ENCODE data around the gene ZBTB32.
"Not testable (repeated sequence)": the region's sequence is repeated elsewhere in the genome, so short reads cannot be mapped to it uniquely, and the experiment has no call there.

The ZBTB32 gene

GRCh38 chr19:35721374-35721773, 17.0 kb downstream of the ZBTB32 start:
- no peak for DNase-seq

GRCh38 chr19:35722461-35722860, 18.1 kb downstream of the ZBTB32 start:
- DNase-seq: no peak

DNA sequence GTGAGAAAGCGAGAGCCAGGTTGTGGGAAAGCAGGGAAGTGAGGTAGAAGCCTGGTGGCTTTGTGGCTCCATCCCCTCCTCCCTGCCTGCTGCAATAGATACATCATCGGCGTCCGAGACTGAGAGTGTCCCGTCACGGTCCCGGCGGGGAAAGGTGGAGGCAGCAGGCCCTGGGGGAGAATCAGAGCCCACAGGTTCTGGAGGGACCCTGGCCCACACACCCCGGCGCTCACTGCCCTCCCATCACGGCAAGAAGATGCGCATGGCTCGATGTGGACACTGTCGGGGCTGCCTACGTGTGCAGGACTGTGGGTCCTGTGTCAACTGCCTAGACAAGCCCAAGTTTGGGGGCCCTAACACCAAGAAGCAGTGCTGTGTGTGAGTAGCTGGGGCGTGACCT, 18.5 kb downstream of the ZBTB32 start:
- no peak for DNase-seq

- DNase-seq: no peak
Observed at GRCh38 chr19:35723671-35724070, 19.3 kb downstream of the ZBTB32 start.

DNA sequence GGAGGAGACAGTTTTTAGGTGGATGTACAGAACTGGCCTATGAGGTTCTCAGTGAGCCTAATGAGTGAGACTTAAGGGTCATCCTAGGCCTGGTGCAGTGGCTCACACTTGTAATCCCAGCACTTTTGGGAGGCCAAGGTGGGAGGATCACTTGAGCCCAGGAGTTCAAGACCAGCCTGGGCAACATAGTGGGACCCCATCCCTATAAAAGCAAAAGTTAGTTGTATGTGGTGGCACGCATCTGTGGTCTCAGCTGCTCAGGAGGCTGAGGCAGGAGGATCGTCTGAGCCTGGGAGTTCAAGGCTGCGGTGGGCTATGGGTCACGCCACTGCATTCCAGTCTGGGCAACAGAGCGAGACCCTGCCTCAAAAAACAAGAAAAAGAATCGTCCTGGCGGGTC, 19.8 kb downstream of the ZBTB32 start:
- not testable (repeated sequence) for DNase-seq

- DNase-seq: no peak
Observed at GRCh38 chr19:35724560-35724959, 20.2 kb downstream of the ZBTB32 start.

GRCh38 chr19:35725216-35725861, 21.0 kb downstream of the ZBTB32 start:
- DNase-seq: no peak

DNA sequence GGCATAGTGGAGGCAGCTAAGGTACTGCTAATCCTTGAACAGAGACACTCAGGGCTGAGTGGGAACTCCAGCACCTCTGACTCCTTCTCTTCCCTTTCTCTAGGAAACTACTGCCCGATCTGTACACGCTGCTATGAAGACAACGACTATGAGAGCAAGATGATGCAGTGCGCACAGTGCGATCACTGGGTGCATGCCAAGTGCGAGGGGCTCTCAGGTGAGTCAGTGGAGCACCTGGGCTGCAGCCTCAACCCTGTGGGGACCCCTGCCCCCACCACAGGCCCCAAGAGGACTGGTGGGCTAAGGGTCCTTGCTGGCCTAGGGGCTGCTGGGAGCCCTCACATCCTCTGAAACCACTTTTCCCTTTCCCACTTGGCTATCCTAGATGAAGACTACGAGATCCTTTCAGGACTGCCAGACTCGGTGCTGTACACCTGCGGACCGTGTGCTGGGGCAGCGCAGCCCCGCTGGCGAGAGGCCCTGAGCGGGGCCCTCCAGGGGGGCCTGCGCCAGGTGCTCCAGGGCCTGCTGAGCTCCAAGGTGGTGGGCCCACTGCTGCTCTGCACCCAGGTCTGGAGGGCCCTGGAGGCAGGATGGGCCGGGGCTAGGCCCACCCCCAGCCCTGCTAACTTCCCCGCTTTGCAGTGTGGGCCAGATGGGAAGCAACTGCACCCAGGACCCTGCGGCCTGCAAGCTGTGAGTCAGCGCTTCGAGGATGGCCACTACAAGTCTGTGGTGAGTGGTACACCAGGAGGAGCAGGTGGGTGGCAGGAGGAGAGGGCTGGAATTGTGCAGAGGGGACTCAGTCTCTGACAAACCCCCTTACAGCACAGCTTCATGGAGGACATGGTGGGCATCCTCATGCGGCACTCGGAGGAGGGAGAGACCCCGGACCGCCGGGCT, 22.9 kb downstream of the ZBTB32 start:
- DNase-seq: no peak

DNA sequence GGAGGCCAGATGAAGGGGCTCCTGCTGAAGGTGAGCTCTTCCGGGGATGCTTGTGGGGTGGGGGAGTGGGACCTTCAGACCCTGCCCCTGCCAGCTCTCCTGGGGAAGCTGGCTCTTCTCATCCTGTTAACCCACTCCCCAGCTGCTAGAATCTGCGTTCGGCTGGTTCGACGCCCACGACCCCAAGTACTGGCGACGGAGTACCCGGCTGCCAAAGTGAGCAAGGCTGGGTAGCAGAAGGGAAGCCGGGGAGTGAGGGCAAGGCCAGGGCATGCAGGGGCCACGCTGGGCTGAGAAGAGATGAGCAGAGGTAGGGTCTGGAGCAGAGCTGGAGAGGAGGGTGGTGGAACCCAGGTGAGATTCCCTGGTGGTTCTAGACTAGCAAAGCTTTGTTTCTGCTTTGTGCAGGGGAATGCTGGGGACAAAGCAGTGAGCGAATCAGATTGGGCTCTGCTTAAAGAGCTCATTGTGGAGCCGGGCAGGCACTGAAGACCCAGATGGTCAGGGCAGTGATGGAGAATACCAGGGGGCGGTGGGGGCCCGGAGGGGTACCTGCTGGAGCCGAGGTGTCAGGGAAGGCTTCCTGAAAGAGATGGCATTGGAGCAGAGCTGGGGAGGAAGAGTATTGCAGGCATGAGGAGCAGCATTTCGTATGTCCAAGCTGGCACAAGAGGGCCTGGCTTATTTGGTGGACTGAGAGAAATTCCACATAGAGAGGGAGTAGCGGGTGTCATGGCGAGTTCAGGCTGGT, 23.8 kb downstream of the ZBTB32 start:
- no peak for DNase-seq

GRCh38 chr19:35729021-35729420, 24.7 kb downstream of the ZBTB32 start:
- peak in 1 of 2 experiments; percentile 67 for DNase-seq

DNA sequence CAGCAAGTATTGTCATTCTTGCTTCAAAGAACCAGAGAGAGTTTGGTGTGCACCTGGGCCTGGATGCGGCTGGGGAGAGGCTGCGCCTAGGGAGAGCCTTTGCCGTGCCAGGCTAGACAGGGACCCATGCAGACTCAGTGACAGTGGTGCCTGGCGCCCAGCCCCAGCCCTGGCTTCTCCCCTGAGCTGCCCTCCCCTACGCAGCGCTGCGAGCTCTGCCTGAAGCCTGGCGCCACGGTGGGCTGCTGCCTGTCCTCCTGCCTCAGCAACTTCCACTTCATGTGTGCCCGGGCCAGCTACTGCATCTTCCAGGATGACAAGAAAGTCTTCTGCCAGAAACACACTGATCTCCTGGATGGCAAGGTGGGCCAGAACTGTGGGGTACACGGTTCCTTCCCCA, 25.4 kb downstream of the ZBTB32 start:
- DNase-seq: no peak

- DNase-seq: no peak
Observed at GRCh38 chr19:35730326-35730725, 26.0 kb downstream of the ZBTB32 start.

DNA sequence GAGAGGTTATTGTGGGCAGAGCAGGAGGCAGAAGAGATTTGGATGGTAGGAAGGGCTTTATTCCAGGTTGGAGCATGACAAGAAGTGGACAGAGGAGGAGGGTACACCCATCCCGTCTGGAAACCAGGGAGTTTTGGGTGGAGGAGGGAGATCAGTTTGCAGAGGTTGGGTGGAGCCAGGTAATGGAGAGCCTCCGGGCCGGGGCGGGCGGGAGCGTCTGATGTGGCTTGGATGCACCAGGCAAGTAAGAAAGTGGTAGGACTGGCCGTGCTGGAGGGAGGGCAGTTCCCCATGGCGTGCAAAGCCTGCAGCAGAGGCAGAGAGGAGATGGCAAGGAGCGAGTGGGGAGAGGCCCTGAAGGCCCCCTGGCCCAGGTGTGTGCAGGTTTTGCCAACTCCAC, 27.0 kb downstream of the ZBTB32 start:
- no peak for DNase-seq

GRCh38 chr19:35731779-35732405, 27.5 kb downstream of the ZBTB32 start:
- no peak for DNase-seq

- no peak for DNase-seq
Observed at GRCh38 chr19:35732540-35733179, 28.3 kb downstream of the ZBTB32 start.

GRCh38 chr19:35733180-35734125, 29.1 kb downstream of the ZBTB32 start:
- DNase-seq: no peak

- no peak for DNase-seq
Observed at GRCh38 chr19:35734273-35734672, 29.9 kb downstream of the ZBTB32 start.

DNA sequence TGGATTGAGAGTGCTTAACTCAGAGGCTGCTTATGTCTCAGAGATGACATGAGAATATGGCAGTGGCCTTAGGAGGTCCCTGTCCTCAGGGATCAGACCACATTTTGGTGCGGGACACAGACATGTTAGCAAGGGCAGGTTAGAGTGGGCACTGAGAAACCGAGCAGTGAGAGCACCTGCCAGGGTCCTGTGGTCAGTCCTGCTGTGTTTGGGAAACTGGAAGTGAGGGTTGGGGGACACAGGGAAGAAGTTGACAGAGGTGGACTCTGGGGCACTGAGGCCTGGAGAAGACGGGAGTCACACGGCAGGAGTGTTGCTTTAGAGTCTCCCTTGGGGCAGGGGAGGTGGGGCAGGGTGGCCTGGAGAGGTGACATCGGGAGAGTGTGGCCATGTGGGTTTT, 30.5 kb downstream of the ZBTB32 start:
- no peak for DNase-seq

GRCh38 chr19:35736913-35737886, 32.8 kb downstream of the ZBTB32 start:
- DNase-seq: no peak
